CD14-positive monocyte (primary cell): Measurements from ENCODE around the gene GNPAT. TPM values are rescaled to one million over a fixed set of nuclear protein-coding genes. Genes with fewer than 3 reads are reported as not detected.
A peak's percentile ranks its signal among the peaks of the same experiment; 100 is the strongest.

ENCODE experiments used
- DNase-seq, 3 donors: peaks; one replicate each; pipeline ENCODE4 v3.0.0-alpha.2; 2011 to 2022
- H2AFZ ChIP-seq: 2 replicates; pipeline ENCODE4 v1.6.0; 2012; ENCODE audit warnings: mild to moderate bottlenecking, low read depth, low read length, inconsistent platforms; ENCODE audit not compliant: insufficient read depth, poor library complexity, severe bottlenecking
- H3K27ac ChIP-seq, 2 donors: 1 replicate in 1 of 2; 2 replicates in 1 of 2; pipeline ENCODE4 v1.5.1; 2012 to 2013; ENCODE audit warnings: low read length in 2 of 2, control low read depth in 1 of 2, inconsistent platforms in 1 of 2, low read depth in 1 of 2, mild to moderate bottlenecking in 1 of 2
- H3K27me3 ChIP-seq, 2 donors: one replicate each; pipeline versions ENCODE4 v1.6.0 to v1.6.1; 2011 to 2013; ENCODE audit warnings: low read length in 2 of 2; ENCODE audit not compliant: control insufficient read depth in 2 of 2, insufficient read depth in 2 of 2
- H3K36me3 ChIP-seq, 2 donors: replicated peaks in 1 of 2; 1 replicate in 1 of 2; 2 replicates in 1 of 2; pipeline versions ENCODE4 v1.5.1 to v1.6.1; 2012 to 2013; ENCODE audit warnings: low read length in 2 of 2, control low read depth in 1 of 2, inconsistent platforms in 1 of 2, mild to moderate bottlenecking in 1 of 2; ENCODE audit not compliant: insufficient read depth in 2 of 2, control insufficient read depth in 1 of 2
- H3K4me1 ChIP-seq, 2 donors: 1 replicate in 1 of 2; 2 replicates in 1 of 2; pipeline versions ENCODE4 v1.5.1 to v1.6.1; 2012 to 2013; ENCODE audit warnings: low read length in 2 of 2, control low read depth in 1 of 2, inconsistent platforms in 1 of 2, mild to moderate bottlenecking in 1 of 2, moderate library complexity in 1 of 2; ENCODE audit not compliant: insufficient read depth in 2 of 2, control insufficient read depth in 1 of 2
- H3K4me2 ChIP-seq: replicated peaks from 2 replicates; pipeline ENCODE3; 2012; ENCODE audit warnings: low read length, moderate library complexity, mild to moderate bottlenecking; ENCODE audit not compliant: poor library complexity, severe bottlenecking; ENCODE audit errors: extremely low read depth
- H3K4me3 ChIP-seq, 3 experiments: fragments of 200-600 bp in 1 of 3; sonication (generic) in 1 of 3; replicated peaks in 1 of 3; 1 replicate in 2 of 3; 2 replicates in 1 of 3; pipeline ENCODE4 v1.5.1; 2011 to 2013; ENCODE audit warnings: low read length in 3 of 3, mild to moderate bottlenecking in 3 of 3, control low read depth in 2 of 3, low read depth in 2 of 3, inconsistent platforms in 1 of 3, moderate library complexity in 1 of 3
- H3K79me2 ChIP-seq: 2 replicates; pipeline ENCODE4 v1.6.0; 2012; ENCODE audit warnings: mild to moderate bottlenecking, control low read depth, inconsistent platforms, low read length, moderate library complexity; ENCODE audit not compliant: insufficient read depth
- H3K9ac ChIP-seq: 2 replicates; pipeline ENCODE4 v1.6.0; 2017; ENCODE audit warnings: low read length, mild to moderate bottlenecking; ENCODE audit not compliant: insufficient read depth, poor library complexity, severe bottlenecking
- H3K9me3 ChIP-seq, 2 donors: replicated peaks in 1 of 2; 1 replicate in 1 of 2; 2 replicates in 1 of 2; pipeline versions ENCODE4 v1.5.1 to v1.6.1; 2012 to 2013; ENCODE audit warnings: low read length in 2 of 2, control low read depth in 1 of 2; ENCODE audit not compliant: control insufficient read depth in 1 of 2, insufficient read depth in 1 of 2
- H4K20me1 ChIP-seq: 2 replicates; pipeline ENCODE4 v1.6.0; 2012; ENCODE audit warnings: mild to moderate bottlenecking, low read length, control low read depth, moderate library complexity; ENCODE audit not compliant: insufficient read depth
- H3K27ac Mint-ChIP-seq, 7 donors: one replicate each; pipeline ENCODE4 v1.8.0; 2020; ENCODE audit warnings: mild to moderate bottlenecking in 7 of 7, mixed read lengths in 7 of 7, moderate library complexity in 6 of 7, inconsistent platforms in 2 of 7
- H3K27me3 Mint-ChIP-seq, 3 donors: one replicate each; pipeline ENCODE4 v1.8.0; 2021 to 2022; ENCODE audit warnings: low read depth in 3 of 3, mild to moderate bottlenecking in 3 of 3, mixed read lengths in 3 of 3, moderate library complexity in 3 of 3, inconsistent platforms in 1 of 3
- H3K36me3 Mint-ChIP-seq, 2 donors: one replicate each; pipeline ENCODE4 v1.8.0; 2020; ENCODE audit warnings: mixed read lengths in 2 of 2, inconsistent platforms in 1 of 2, mild to moderate bottlenecking in 1 of 2
- H3K4me1 Mint-ChIP-seq: one replicate; pipeline ENCODE4 v1.8.0; 2020; ENCODE audit warnings: mild to moderate bottlenecking, mixed read lengths
- H3K4me3 Mint-ChIP-seq, 2 donors: one replicate each; pipeline ENCODE4 v1.8.0; 2020; ENCODE audit warnings: mild to moderate bottlenecking in 2 of 2, mixed read lengths in 2 of 2, moderate library complexity in 1 of 2
- H3K9me3 Mint-ChIP-seq, 7 donors: one replicate each; pipeline ENCODE4 v1.8.0; 2020 to 2022; ENCODE audit warnings: mixed read lengths in 7 of 7, mild to moderate bottlenecking in 6 of 7, moderate library complexity in 6 of 7, inconsistent platforms in 2 of 7
- CTCF ChIP-seq: fragments of 200-600 bp; IDR thresholded peaks from one replicate; pipeline ENCODE4 v1.8.0; 2022; ENCODE audit warnings: antibody characterized with exemption, mild to moderate bottlenecking
- WGBS: methylation state at CpG from one replicate; pipeline ENCODE4 v1.1.5; 2013; ENCODE audit warnings: missing lambda C conversion rate; ENCODE audit not compliant: insufficient coverage; 5-methylcytosine and 5-hydroxymethylcytosine counted together
- intact Hi-C, 2 donors: fragments of 100-400 bp; cut with micrococcal nuclease; formaldehyde crosslinking; loops; one replicate each; pipeline versions ENCODE4 v1.15.0 to v1.15.1; 2023
- polyA plus RNA-seq, 3 donors: library from polyadenylated mRNA; depleted of rRNA in 1 of 3; unstranded in 2 of 3; stranded (reverse) in 1 of 3; fragments of 300-500 nt in 2 of 3; fragments of >200 nt in 1 of 3; fragmentation: Illumina TruSeq in 2 of 3; gene quantifications; 1 replicate in 2 of 3; 2 replicates in 1 of 3; pipeline ENCODE4 v1.2.3, GENCODE V29; 2012 to 2021

GNPAT gene
- polyA plus RNA-seq, 3 donors: 20.8 to 40.3 (median 34.8) TPM

GRCh38 chr1:231232870-231233734, 7.9 kb upstream of the GNPAT start:
- TF ChIP-seq CTCF: no peak
- intact Hi-C loops: no loop called here
- peaks cover 23% of the 10 kb centered on the region for H4K20me1 ChIP-seq
- no peaks in the 10 kb centered on the region for H3K9me3 Mint-ChIP-seq
- H2AFZ ChIP-seq: no peak overlapping the region
- H3K4me3 Mint-ChIP-seq: no peak overlapping the region
- H3K27ac Mint-ChIP-seq: peak overlapping the region in 1 of 7 donors; percentile 71
- H3K4me3 ChIP-seq: no peak overlapping the region
- peaks cover 63 to 76% of the 10 kb centered on the region in 2 donors for H3K36me3 Mint-ChIP-seq
- H3K4me1 Mint-ChIP-seq: peaks cover 22% of the 10 kb centered on the region
- no peaks in the 10 kb centered on the region for H3K27me3 ChIP-seq
- 89% methylated on average over 9 of the region's 14 CpGs for WGBS
- no peaks in the 10 kb centered on the region for H3K9me3 ChIP-seq
- DNase-seq: no peak
- H3K79me2 ChIP-seq: peaks cover 35% of the 10 kb centered on the region
- H3K36me3 ChIP-seq: peaks cover 42 to 97% of the 10 kb centered on the region in 2 donors
- H3K4me2 ChIP-seq: no peak overlapping the region
- no peak overlapping the region for H3K9ac ChIP-seq
- H3K27me3 Mint-ChIP-seq: no peaks in the 10 kb centered on the region
- H3K4me1 ChIP-seq: peaks cover 0 to 3% of the 10 kb centered on the region in 2 donors
- H3K27ac ChIP-seq: no peak overlapping the region

GRCh38 chr1:231233735-231234417, 7.1 kb upstream of the GNPAT start:
- Mint-ChIP-seq H3K4me1 (peaks cover 24% of the 10 kb centered on the region), H3K36me3 (peaks cover 67 to 78% of the 10 kb centered on the region in 2 donors), H3K27ac (no peak overlapping the region), H3K4me3 (no peak overlapping the region), H3K9me3 (no peaks in the 10 kb centered on the region), H3K27me3 (no peaks in the 10 kb centered on the region)
- no peak for DNase-seq
- Histone ChIP-seq H3K36me3 (peaks cover 45 to 97% of the 10 kb centered on the region in 2 donors), H3K4me2 (no peak overlapping the region), H3K27ac (no peak overlapping the region), H4K20me1 (peaks cover 23% of the 10 kb centered on the region), H3K4me3 (no peak overlapping the region), H3K27me3 (no peaks in the 10 kb centered on the region), H3K9me3 (no peaks in the 10 kb centered on the region), H3K4me1 (peaks cover 0 to 3% of the 10 kb centered on the region in 2 donors), H2AFZ (no peak overlapping the region), H3K9ac (no peak overlapping the region), H3K79me2 (peaks cover 42% of the 10 kb centered on the region)
- no CpG with 5 or more reads among the region's 8 CpGs for WGBS
- TF ChIP-seq CTCF: no peak
- intact Hi-C loops: no loop called here
